HepG2 (cell line): ENCODE results near the gene NOTCH4. TPM values are rescaled to one million over a fixed set of nuclear protein-coding genes. Genes with fewer than 3 reads are reported as not detected.

Experiments used
- ATAC-seq: fragments of 200-7000 bp; cut with Tn5 transposase; 3 replicates; pipeline ENCODE4 v1.9.1; 2020; ENCODE audit warnings: mild to moderate bottlenecking, moderate library complexity
- BruUV-seq: library from RNA; stranded (reverse); fragments of 400-500 nt; replicated peaks from 2 replicates; lab custom pipeline; 2021; lab: Mats Ljungman, UMichigan
- CTCF ChIA-PET: fragments of 300-600 bp; formaldehyde crosslinking; extraction: SDS; loops from one replicate; lab custom pipeline; 2021; ENCODE audit warnings: low total read pairs, inconsistent platforms, low intra/inter-chr PET ratio; lab: Yijun Ruan, JAX
- POLR2A ChIA-PET: fragments of 350-600 bp; sonication (Branson Sonifier 250); formaldehyde crosslinking; loops from one replicate; lab custom pipeline; 2020; ENCODE audit warnings: antibody characterized with exemption, inconsistent platforms; lab: Yijun Ruan, JAX
- DNase-seq: peaks from one replicate; pipeline ENCODE4 v3.0.0-alpha.2; 2015; ENCODE audit warnings: low spot score
- FAIRE-seq: peaks from 3 replicates; lab custom pipeline; 2011; peaks lifted over from hg19 to GRCh38; lab: Jason Lieb, UNC
- H2AFZ ChIP-seq: one replicate; pipeline ENCODE4 v1.6.1; 2011; ENCODE audit warnings: low read length, inconsistent platforms
- H3K27ac ChIP-seq: fragments of 300-600 bp; 3 replicates; pipeline ENCODE4 v1.8.0; 2011; ENCODE audit warnings: mixed run types, mild to moderate bottlenecking, mixed read lengths, low read length, inconsistent platforms; ENCODE audit not compliant: insufficient read depth; ENCODE audit errors: extremely low read length
- H3K27me3 ChIP-seq, 2 experiments: fragments of 200-600 bp in 1 of 2; 2 replicates in 1 of 2; 3 replicates in 1 of 2; pipeline versions ENCODE4 v1.6.0 to v1.8.0; 2011; ENCODE audit warnings: low read length in 2 of 2, mild to moderate bottlenecking in 2 of 2, moderate library complexity in 2 of 2, inconsistent platforms in 1 of 2; ENCODE audit not compliant: insufficient read depth in 2 of 2, control insufficient read depth in 1 of 2
- H3K36me3 ChIP-seq, 2 experiments: fragments of 200-600 bp in 1 of 2; replicated peaks in 1 of 2; 2 replicates in 1 of 2; 3 replicates in 1 of 2; pipeline versions ENCODE4 v1.5.1 to v1.8.0; 2011; ENCODE audit warnings: low read length in 2 of 2, inconsistent platforms in 1 of 2; ENCODE audit not compliant: insufficient read depth in 2 of 2, control insufficient read depth in 1 of 2
- H3K4me1 ChIP-seq: 2 replicates; pipeline ENCODE4 v1.5.1; 2012; ENCODE audit warnings: low read length, inconsistent platforms; ENCODE audit not compliant: insufficient read depth
- H3K4me2 ChIP-seq: 2 replicates; pipeline ENCODE4 v1.6.0; 2011; ENCODE audit warnings: low read depth, low read length, inconsistent platforms
- H3K4me3 ChIP-seq, 3 experiments: fragments of 200-600 bp in 1 of 3; sonication (generic), shearing (Covaris generic) in 1 of 3; replicated peaks in 1 of 3; 2 replicates each; pipeline ENCODE4 v1.5.1; 2011 to 2016; ENCODE audit warnings: low read length in 3 of 3, inconsistent platforms in 2 of 3, low read depth in 2 of 3, mild to moderate bottlenecking in 2 of 3, control low read depth in 1 of 3, mixed read lengths in 1 of 3; ENCODE audit not compliant: insufficient read depth in 1 of 3
- H3K79me2 ChIP-seq: one replicate; pipeline ENCODE4 v1.6.1; 2011; ENCODE audit warnings: low read length, inconsistent platforms; ENCODE audit not compliant: insufficient read depth
- H3K9ac ChIP-seq: 2 replicates; pipeline ENCODE4 v1.6.0; 2011; ENCODE audit warnings: mild to moderate bottlenecking, low read depth, low read length, inconsistent platforms; ENCODE audit not compliant: insufficient read depth
- H3K9me3 ChIP-seq: 2 replicates; pipeline ENCODE4 v1.5.1; 2012; ENCODE audit warnings: mild to moderate bottlenecking, low read length
- H4K20me1 ChIP-seq: 2 replicates; pipeline ENCODE4 v1.6.0; 2011; ENCODE audit warnings: inconsistent platforms, mild to moderate bottlenecking, low read length, moderate library complexity; ENCODE audit not compliant: insufficient read depth
- MTA3 ChIP-seq: sonication (generic); formaldehyde crosslinking; IDR thresholded peaks from 2 replicates; pipeline ENCODE4 v1.4.0; 2020; ENCODE audit warnings: missing genetic modification reagents
- POLR2A ChIP-seq, 2 experiments: IDR thresholded peaks; 2 replicates each; pipeline ENCODE4 v1.6.1; 2011; ENCODE audit warnings: low read depth in 2 of 2, low read length in 2 of 2, mild to moderate bottlenecking in 1 of 2, moderate library complexity in 1 of 2; ENCODE audit not compliant: insufficient read depth in 1 of 2
- STAG1 ChIP-seq: sonication (generic); formaldehyde crosslinking; IDR thresholded peaks from 2 replicates; pipeline ENCODE4 v1.4.0; 2020; ENCODE audit warnings: missing genetic modification reagents
- ZKSCAN8 ChIP-seq: IDR thresholded peaks from 2 replicates; pipeline ENCODE4 v1.6.1; 2016; ENCODE audit warnings: borderline replicate concordance, missing genetic modification reagents, missing compliant biosample characterization
- ZNF205 ChIP-seq: IDR thresholded peaks from 2 replicates; pipeline ENCODE4 v1.6.1; 2018; ENCODE audit warnings: missing biosample characterization, missing genetic modification reagents
- ZNF232 ChIP-seq: sonication (generic); formaldehyde crosslinking; IDR thresholded peaks from 2 replicates; pipeline ENCODE4 v1.4.0; 2020; ENCODE audit warnings: missing genetic modification reagents, borderline replicate concordance
- ZNF317 ChIP-seq: sonication (generic); formaldehyde crosslinking; IDR thresholded peaks from 2 replicates; pipeline ENCODE4 v1.5.0; 2020; ENCODE audit warnings: mild to moderate bottlenecking, missing genetic modification reagents
- ZNF605 ChIP-seq: sonication (generic); formaldehyde crosslinking; IDR thresholded peaks from 2 replicates; pipeline ENCODE4 v1.8.0; 2022; ENCODE audit warnings: mild to moderate bottlenecking, missing genetic modification reagents
- WGBS: methylation state at CpG from one replicate; pipeline ENCODE4 v1.1.6; 2017; ENCODE audit warnings: low lambda C conversion rate; 5-methylcytosine and 5-hydroxymethylcytosine counted together
- in situ Hi-C: cut with HindIII; loops from 2 replicates; pipeline ENCODE4 v1.10.0; 2017; ENCODE audit warnings: low pct_unique_long_range_greater_than_20kb; ENCODE audit not compliant: extremely low pct_ligation_motif_present
- intact Hi-C: fragments of 100-400 bp; cut with micrococcal nuclease; formaldehyde crosslinking; loops from one replicate; pipeline ENCODE4 v1.10.0; 2022; ENCODE audit not compliant: unreplicated experiment
- polyA plus RNA-seq, 8 experiments: library from polyadenylated mRNA; depleted of rRNA in 3 of 8; stranded (reverse) in 7 of 8; unstranded in 1 of 8; fragments of >200 nt; fragmentation: Illumina TruSeq in 4 of 8; extraction: Trizol in 4 of 8; gene quantifications; 2 replicates each; pipeline versions ENCODE4 v1.2.1 to v1.2.3, GENCODE V29; 2011 to 2016; ENCODE audit warnings: low read depth in 4 of 8, missing spikeins in 1 of 8, mixed read lengths in 1 of 8; ENCODE audit not compliant: insufficient read depth in 1 of 8
- total RNA-seq, 5 experiments: library from RNA; depleted of rRNA; stranded (reverse); fragments of >200 nt; fragmentation: Illumina TruSeq; extraction: Trizol; gene quantifications; 2 replicates each; pipeline ENCODE4 v1.2.3, GENCODE V29; 2016; ENCODE audit warnings: low read depth in 1 of 5
- TF ChIP-seq, protein P1 (sequence below): sonication (generic); formaldehyde crosslinking; IDR thresholded peaks from 2 replicates; pipeline ENCODE4 v1.5.0; 2020; ENCODE audit warnings: missing genetic modification reagents
- TF ChIP-seq, protein P2 (sequence below): sonication (generic); formaldehyde crosslinking; IDR thresholded peaks from 2 replicates; pipeline ENCODE4 v1.9.0; 2021; ENCODE audit warnings: missing genetic modification reagents, borderline replicate concordance
- TF ChIP-seq, protein P3 (sequence below): IDR thresholded peaks from 2 replicates; pipeline ENCODE4 v1.6.1; 2016; ENCODE audit warnings: low read depth, borderline replicate concordance
- TF ChIP-seq, protein P4 (sequence below): sonication (generic); formaldehyde crosslinking; IDR thresholded peaks from 2 replicates; pipeline ENCODE4 v1.4.0; 2020; ENCODE audit warnings: missing genetic modification reagents, mild to moderate bottlenecking, borderline replicate concordance

Gene NOTCH4
- total and polyA plus RNA-seq, 2 of the 13 experiments (the other 11 are each of a cell fraction or from before 2014, with no cell fraction given) = 0.51 to 0.83 TPM

DNA sequence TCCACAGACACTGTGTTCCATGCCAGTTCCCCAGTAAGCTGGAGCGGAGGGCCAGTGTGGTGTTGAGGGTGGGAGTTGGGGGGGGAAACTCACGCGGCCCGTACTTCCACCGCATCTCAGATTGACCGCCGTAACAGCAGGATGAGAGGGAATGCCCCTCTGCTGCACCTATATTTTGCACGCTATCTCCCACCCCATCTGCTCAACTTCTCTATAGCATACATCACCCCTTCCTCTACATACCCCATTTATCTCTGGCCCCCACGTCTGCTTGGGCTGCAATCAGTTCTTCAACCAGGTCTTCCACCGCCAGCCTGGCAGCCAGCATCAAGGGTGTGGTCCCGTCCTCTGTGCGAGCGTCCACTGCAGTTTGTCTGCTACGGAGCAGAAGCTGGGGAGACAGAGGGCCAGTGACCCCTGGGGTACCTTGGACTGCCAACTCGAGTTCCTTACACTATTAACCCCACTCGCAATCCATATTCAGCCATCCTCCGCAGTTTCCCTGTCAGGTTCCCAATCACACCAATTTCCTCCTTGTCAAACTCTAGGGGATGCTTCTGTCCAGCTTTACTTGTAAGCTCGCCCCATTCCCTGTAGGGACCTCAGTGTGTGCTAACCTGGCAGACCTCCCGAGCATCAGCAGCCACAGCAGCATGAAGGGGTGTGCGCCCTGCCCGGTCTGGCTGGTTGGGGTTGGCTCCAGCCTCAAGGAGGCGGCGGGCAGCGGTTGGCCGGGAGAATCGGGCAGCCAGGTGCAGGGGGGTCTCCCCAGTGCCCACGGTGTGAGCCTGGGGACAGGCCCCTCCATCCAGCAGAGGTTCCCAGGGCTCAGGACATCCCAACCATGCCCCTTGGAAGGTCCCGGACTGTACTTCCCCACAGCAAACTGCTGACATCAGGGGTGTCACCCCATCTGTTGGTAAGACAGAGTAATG lies 26.9 kb downstream of the NOTCH4 start (continued):
- TF ChIP-seq ZNF317 (CRISPR knock-in tag) (no peak), STAG1 (CRISPR knock-in tag) (no peak), ZNF205 (no peak)
- TF ChIP-seq, protein P1, sequence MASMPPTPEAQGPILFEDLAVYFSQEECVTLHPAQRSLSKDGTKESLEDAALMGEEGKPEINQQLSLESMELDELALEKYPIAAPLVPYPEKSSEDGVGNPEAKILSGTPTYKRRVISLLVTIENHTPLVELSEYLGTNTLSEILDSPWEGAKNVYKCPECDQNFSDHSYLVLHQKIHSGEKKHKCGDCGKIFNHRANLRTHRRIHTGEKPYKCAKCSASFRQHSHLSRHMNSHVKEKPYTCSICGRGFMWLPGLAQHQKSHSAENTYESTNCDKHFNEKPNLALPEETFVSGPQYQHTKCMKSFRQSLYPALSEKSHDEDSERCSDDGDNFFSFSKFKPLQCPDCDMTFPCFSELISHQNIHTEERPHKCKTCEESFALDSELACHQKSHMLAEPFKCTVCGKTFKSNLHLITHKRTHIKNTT = no peak
- TF ChIP-seq, all 625 proteins: peak for 14

DNA sequence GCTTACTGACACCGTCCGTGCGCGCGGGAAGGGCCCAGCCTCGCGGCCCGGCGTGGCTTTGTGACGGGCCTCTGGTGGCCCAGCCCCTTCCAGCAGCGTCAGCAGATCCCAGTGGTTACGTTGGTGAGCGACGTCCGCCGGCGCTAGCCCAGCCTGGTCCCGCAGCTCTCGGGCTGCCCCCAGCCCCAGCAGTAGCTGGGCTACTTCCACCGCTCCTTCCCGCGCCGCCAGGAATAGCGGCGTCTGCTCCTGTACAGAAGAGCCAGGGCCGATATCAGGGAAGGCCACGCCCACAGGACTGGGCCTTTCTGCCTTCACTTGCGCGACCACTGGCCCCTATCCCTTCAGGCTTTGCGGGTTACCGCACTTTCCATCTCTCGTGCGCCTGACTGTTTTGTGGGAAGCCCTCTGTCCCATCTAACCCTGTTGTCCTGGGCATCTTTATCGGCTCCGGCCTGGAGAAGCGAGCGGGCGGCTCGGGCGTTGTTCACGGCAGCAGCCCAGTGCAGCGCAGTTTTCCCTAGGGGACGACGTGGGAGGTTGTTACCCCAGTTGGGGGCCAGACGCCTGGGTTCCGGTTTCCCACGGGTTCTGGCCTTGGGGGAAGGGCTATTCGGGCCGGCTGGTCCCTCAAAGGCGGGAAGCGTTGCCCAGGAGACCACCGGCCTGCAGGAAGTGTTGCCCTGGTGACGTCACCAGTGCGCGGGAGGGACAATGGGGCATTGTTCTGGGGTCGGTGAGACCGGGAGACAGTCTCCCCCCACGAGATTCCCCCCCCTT lies 27.8 kb downstream of the NOTCH4 start:
- in situ Hi-C loops = no loop called here
- POLR2A ChIA-PET = interaction anchor here (0.6 to 3.0 kb wide), 23 partner anchors 9 to 1258 kb away, joined by 3 to 82 read pairs (median 4); partner anchors contain the start of genes AGPAT1, ATF6B, DXO and FKBPL
- TF ChIP-seq MTA3 (CRISPR knock-in tag) (no peak), POLR2A (IDR thresholded peaks at IDR 0.05; ENCODE audit: insufficient read depth in 1 of 2, low read depth in 2 of 2, low read length in 2 of 2) (peak in 1 of 2 experiments; percentile 94; a peak in 2 of 4 replicates), ZNF232 (CRISPR knock-in tag) (peak; percentile 87; the same call in 1 of the 2 replicates), ZNF605 (CRISPR knock-in tag) (peak; percentile 95), ZKSCAN8 (CRISPR knock-in tag) (no peak)
- TF ChIP-seq, protein P2, sequence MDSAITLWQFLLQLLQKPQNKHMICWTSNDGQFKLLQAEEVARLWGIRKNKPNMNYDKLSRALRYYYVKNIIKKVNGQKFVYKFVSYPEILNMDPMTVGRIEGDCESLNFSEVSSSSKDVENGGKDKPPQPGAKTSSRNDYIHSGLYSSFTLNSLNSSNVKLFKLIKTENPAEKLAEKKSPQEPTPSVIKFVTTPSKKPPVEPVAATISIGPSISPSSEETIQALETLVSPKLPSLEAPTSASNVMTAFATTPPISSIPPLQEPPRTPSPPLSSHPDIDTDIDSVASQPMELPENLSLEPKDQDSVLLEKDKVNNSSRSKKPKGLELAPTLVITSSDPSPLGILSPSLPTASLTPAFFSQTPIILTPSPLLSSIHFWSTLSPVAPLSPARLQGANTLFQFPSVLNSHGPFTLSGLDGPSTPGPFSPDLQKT (CRISPR knock-in tag) = 0 out of 2 replicates have a peak, but pooled peaks have one; percentile 33
- TF ChIP-seq, protein P3, sequence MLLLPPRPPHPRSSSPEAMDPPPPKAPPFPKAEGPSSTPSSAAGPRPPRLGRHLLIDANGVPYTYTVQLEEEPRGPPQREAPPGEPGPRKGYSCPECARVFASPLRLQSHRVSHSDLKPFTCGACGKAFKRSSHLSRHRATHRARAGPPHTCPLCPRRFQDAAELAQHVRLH (CRISPR knock-in tag) = no peak; the same call in 1 of the 2 replicates
- TF ChIP-seq, protein P4, sequence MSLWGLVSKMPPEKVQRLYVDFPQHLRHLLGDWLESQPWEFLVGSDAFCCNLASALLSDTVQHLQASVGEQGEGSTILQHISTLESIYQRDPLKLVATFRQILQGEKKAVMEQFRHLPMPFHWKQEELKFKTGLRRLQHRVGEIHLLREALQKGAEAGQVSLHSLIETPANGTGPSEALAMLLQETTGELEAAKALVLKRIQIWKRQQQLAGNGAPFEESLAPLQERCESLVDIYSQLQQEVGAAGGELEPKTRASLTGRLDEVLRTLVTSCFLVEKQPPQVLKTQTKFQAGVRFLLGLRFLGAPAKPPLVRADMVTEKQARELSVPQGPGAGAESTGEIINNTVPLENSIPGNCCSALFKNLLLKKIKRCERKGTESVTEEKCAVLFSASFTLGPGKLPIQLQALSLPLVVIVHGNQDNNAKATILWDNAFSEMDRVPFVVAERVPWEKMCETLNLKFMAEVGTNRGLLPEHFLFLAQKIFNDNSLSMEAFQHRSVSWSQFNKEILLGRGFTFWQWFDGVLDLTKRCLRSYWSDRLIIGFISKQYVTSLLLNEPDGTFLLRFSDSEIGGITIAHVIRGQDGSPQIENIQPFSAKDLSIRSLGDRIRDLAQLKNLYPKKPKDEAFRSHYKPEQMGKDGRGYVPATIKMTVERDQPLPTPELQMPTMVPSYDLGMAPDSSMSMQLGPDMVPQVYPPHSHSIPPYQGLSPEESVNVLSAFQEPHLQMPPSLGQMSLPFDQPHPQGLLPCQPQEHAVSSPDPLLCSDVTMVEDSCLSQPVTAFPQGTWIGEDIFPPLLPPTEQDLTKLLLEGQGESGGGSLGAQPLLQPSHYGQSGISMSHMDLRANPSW = no peak

More for the DNA sequence above, 27.8 kb downstream of the NOTCH4 start:
- Histone ChIP-seq H3K4me2 (peak overlapping the region; percentile 99), H4K20me1 (no peaks in the 10 kb centered on the region), H3K9me3 (no peaks in the 10 kb centered on the region), H3K4me1 (peaks cover 63% of the 10 kb centered on the region), H3K36me3 (no peaks in the 10 kb centered on the region), H2AFZ (no peak overlapping the region), H3K79me2 (no peaks in the 10 kb centered on the region), H3K9ac (peak overlapping the region; percentile 99), H3K27ac (peak overlapping the region; percentile 98), H3K4me3 (peak overlapping the region; percentile 71 to 96 (median 94)), H3K27me3 (peaks cover under 1 to 5% of the 10 kb centered on the region in 2 experiments; a peak in 2 of 5 replicates)
- DNase-seq (peak; percentile 88), FAIRE-seq (peak; percentile 56), ATAC-seq (peak; percentile 85)
- 2% methylated on average over 32 of the region's 58 CpGs for WGBS
- CTCF ChIA-PET = interaction anchor here (1.0 kb wide), 1 partner anchor 42 kb away, joined by 4 read pairs; the partner anchor contains the start of gene PPT2
- intact Hi-C loops = loop anchor here (1.0 to 5.0 kb wide), 4 partner anchors 18 to 79 kb away; partner anchors contain the start of genes PPT2 and RNF5
- BruUV-seq = TSS peak; percentile 98
